Esophagus squamous epithelium (tissue), 4 donors: ENCODE measurements around the gene OR7A10.

Experiments used
- CTCF ChIP-seq, 6 experiments: fragments of 450-650 bp in 4 of 6; fragments of 200-600 bp in 2 of 6; sonication (generic) in 2 of 6; IDR thresholded peaks; one replicate each; pipeline ENCODE4 v1.5.1; 2016 to 2019; ENCODE audit warnings: antibody characterized with exemption in 6 of 6, mild to moderate bottlenecking in 4 of 6, moderate library complexity in 4 of 6
- POLR2A ChIP-seq, 4 donors: fragments of 450-650 bp; IDR thresholded peaks; one replicate each; pipeline ENCODE4 v1.6.1; 2017; ENCODE audit warnings: antibody characterized with exemption in 4 of 4, mild to moderate bottlenecking in 4 of 4, moderate library complexity in 3 of 4

GRCh38 chr19:14837391-14837790 lies 11.3 kb downstream of the OR7A10 start:
- TF ChIP-seq CTCF (IDR thresholded peaks at IDR 0.05) (no peak), POLR2A (IDR thresholded peaks at IDR 0.05) (no peak)
